Measurements from ENCODE around the gene SERGEF. TPM values are rescaled to one million over a fixed set of nuclear protein-coding genes. Genes with fewer than 3 reads are reported as not detected.

The SERGEF gene
- polyA plus RNA-seq, 3 donors: 18.0 to 22.1 (median 18.8) TPM

DNA sequence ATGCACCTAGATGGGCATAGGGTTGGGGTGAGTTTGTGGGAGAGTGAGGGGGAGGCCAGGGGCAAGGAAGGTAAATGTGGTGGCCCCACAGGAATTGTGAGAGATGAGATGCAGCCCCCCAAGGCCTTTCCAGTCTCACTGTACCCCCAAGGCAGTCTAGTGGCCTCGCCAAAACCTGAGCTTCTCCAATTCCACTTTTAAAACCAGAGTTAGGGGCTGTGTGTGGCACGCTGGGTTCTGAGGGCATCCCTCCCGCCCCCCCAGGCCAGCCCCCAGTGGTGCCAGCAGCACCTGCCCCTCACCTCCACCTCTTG is 237.9 kb downstream of the SERGEF start:
- no peak for DNase-seq (ENCODE audit: low read depth in 3 of 3, low spot score in 2 of 3)

DNA sequence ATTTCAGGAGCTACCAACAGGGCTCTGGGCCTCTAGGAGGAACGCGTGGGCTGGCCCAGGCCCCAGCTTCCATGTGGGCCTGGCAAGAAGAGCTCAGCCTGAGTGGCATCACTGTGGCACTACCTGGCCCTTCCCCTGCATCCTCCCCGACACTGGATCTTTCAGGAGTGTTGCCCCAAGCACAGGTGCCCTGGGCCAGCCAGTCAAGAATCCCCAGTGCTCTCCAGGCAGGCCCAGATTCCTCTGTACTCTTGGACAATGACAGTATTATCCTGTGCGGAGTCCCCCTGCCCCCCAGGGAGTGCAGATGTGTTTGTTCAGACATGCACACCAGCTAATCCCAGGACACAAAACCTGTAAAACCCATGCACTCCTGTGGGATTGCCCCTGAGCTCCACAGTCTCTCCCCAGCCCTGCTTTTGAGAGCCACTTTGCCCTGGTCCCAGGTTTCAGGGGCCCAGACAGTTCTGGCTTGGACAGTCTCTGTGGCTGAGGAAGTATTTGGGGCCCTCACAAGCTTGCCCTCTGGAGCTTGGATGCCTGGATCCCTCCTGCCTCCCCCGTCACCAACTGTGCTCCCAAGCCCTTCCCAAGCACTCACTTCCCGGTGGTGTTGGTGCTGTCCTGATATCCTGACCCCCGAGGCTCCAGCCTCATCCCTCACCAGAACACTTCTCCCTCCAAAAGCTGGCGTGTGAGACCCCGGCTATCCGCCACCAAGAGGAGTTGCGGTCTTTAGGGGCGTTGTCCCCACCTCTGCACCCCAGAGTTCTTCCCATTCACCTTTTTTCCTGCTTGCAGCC is 238.4 kb downstream of the SERGEF start:
- no peak for DNase-seq (ENCODE audit: low read depth in 3 of 3, low spot score in 2 of 3)

- DNase-seq (ENCODE audit: low read depth in 3 of 3, low spot score in 2 of 3): no peak
Measured at GRCh38 chr11:17773674-17774073, 239.2 kb downstream of the SERGEF start.

GRCh38 chr11:17772704-17773600 is 239.9 kb downstream of the SERGEF start:
- DNase-seq (ENCODE audit: low read depth in 3 of 3, low spot score in 2 of 3): no peak

GRCh38 chr11:17771841-17772401 is 240.9 kb downstream of the SERGEF start:
- DNase-seq (ENCODE audit: low read depth in 3 of 3, low spot score in 2 of 3): no peak

DNA sequence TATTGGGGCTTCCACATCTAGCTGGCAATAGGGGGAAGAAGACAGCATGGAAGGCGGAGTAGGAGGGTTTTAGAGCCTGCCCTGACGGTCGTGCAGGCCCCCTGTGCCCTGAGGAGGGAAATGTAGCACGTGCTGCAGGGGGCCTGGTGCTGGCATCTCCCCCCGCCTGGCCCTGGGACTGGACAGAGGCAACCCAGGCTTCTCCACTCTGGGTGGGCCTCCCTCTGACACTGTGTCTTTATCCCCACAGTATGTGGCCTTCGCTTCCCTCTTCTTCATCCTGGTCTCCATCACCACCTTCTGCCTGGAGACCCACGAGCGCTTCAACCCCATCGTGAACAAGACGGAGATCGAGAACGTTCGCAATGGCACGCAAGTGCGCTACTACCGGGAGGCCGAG is 241.4 kb downstream of the SERGEF start:
- no peak for DNase-seq (ENCODE audit: low read depth in 3 of 3, low spot score in 2 of 3)

- DNase-seq (ENCODE audit: low read depth in 3 of 3, low spot score in 2 of 3): no peak
Measured at GRCh38 chr11:17770917-17771316, 241.9 kb downstream of the SERGEF start.

- DNase-seq (ENCODE audit: low read depth in 3 of 3, low spot score in 2 of 3): no peak
Measured at GRCh38 chr11:17770048-17770652, 242.7 kb downstream of the SERGEF start.

GRCh38 chr11:17769218-17769617 is 243.6 kb downstream of the SERGEF start:
- DNase-seq (ENCODE audit: low read depth in 3 of 3, low spot score in 2 of 3): no peak

DNA sequence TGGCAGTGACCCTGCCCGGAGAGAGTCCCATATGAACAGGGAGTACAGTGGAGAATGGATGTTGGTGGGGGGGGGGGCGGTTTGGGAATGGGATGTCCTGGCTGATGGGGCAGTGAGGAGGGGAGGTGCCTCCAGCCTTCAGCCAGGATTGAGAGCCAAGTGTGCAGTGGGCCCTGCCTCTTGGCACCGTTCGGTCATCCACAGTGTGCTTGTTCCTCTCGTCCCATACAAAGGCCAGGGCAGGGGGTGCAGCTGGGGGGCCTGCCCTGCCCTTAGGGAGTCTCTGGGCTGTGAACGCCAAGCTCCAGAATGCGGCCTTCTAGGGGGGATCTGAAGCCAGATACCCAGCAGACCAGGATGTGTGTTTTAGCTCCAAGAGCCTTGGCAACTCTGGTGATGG is 244.3 kb downstream of the SERGEF start:
- no peak for DNase-seq (ENCODE audit: low read depth in 3 of 3, low spot score in 2 of 3)

DNA sequence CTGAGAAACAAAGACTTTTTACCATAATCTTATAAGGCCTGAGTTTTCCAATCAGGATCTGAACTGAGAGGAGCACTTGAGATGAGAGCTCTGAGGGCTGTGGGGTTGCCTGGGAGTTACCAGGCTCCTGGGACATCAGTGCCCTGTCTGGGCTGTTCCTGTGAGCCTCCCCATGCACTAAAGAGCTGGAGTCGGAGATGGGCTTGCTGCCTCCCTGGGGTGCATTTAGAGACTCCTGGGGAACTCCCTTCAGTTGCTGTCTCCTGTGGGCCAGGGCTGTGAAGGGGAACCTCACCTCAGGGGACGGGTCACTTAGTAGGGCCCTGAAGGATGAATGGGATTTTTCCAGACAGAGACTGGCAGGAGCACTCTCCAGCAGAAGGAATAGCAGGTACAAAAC is 244.9 kb downstream of the SERGEF start:
- no peak for DNase-seq (ENCODE audit: low read depth in 3 of 3, low spot score in 2 of 3)

DNA sequence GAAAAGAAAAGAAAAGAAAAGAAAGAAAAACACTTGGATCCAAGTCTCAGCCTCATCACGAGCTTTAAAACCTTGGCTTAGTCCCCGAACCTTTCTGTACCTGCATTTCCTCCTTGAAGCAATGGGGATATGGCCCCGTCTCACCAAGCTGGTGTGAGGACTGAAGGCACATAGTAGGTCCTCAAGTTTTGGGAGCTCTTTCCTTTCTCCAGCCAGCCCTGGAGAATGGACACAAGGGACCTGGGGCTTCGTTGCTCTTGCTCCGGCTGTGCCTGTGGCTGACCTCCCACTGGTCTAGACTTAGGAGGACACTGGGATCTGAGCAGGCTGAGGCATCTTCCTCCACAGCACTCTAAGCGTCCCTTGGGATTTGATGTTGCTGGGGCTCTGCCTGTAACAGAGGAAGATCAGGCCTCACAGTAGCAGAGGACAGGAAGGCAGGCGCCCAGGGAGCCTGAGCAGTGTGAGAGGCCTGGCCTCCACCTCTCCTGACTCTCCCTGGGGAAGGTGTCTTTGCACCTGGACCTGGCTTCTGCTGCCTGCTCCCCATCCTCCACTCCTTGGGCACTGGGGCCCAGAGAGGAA is 245.5 kb downstream of the SERGEF start:
- DNase-seq (ENCODE audit: low read depth in 3 of 3, low spot score in 2 of 3): no peak

GRCh38 chr11:17766590-17766989 is 246.3 kb downstream of the SERGEF start:
- DNase-seq (ENCODE audit: low read depth in 3 of 3, low spot score in 2 of 3): no peak

GRCh38 chr11:17766073-17766359 is 246.8 kb downstream of the SERGEF start:
- DNase-seq (ENCODE audit: low read depth in 3 of 3, low spot score in 2 of 3): no peak

DNA sequence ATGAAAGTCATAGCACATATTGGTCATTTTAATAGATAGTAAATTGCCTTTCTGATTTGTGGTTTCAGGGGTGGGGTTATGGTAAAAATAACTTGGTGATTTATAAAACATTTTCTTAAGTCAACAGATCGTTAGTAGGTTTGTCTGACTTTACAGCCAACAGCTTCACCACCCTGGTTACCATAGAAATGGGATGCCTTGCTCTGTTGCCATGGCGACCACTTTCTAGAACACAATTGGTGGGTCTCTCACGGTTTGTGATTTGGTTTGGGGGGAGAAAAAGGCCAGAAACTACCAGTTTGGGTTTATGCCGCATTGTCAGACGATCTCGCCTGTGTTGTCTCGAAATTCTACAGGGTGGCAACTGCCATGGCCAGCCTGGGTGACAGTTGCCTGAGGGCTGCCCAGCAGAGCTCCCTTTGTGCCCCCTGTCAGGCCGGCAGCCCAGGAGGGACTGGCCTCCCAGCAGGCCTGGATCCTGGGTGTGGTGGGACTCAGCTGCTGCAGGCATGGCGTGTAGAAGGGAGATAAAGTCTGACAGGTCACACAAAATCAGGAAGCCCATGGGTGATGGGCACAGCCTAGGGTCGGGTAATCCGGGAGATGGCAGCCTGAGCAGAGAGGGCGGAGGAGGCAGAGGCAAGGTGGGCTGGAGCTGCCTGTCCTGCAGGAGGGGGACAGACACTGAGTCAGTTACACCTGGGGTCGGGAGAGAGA is 247.3 kb downstream of the SERGEF start:
- DNase-seq (ENCODE audit: low read depth in 3 of 3, low spot score in 2 of 3): no peak

DNA sequence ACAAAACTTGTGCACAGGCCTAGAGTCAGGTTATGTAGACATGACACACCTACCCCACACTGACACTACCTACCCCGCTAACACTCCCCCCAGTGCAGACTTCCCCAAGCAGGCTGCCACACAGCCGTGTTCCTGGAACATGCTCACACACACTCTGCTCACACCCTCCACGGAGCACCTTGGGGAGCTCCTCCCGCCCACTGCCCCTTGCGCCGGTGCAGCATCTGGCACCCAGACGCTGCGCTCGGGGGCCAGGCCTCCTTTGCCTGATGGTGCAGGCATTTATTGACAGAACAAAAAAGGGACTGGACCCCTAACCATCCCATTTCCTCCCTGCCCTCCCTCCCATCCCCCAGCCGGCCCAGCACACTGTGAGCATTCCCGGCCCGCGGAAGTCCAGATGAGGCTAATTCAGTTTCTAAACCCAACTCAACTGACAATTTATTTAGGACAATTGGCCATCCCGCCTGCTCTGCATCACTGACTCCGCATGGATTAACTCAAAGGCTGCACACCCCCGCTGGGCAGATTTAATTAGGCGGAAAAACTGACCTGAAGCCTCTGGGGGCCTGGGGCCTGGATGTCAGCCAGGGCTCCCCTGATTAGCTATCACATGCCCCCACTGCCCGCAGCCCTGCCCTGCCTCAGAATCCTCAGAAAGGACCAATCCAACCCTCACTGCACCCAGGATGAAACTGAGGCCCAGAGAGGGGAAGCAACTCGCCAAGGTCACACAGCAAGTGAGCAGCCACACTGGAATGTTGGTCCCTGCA is 248.2 kb downstream of the SERGEF start:
- DNase-seq (ENCODE audit: low read depth in 3 of 3, low spot score in 2 of 3): no peak

DNA sequence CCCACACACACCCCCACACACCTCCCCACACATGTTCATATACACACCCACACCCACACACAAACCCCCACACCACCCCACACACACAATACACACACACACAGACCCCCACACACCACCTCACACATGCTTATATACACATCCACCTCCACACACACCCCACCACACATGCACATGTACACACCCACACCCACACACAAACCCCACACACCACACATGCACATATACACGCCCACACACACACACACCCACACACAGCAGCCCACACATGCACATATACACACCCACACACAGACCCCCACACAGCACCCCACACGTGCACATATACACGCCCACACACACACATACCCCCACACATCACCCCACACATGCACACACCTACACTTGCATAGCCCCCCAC is 249.1 kb downstream of the SERGEF start:
- DNase-seq (ENCODE audit: low read depth in 3 of 3, low spot score in 2 of 3): no peak

GRCh38 chr11:17763244-17763643 is 249.6 kb downstream of the SERGEF start:
- no peak for DNase-seq (ENCODE audit: low read depth in 3 of 3, low spot score in 2 of 3)

DNA sequence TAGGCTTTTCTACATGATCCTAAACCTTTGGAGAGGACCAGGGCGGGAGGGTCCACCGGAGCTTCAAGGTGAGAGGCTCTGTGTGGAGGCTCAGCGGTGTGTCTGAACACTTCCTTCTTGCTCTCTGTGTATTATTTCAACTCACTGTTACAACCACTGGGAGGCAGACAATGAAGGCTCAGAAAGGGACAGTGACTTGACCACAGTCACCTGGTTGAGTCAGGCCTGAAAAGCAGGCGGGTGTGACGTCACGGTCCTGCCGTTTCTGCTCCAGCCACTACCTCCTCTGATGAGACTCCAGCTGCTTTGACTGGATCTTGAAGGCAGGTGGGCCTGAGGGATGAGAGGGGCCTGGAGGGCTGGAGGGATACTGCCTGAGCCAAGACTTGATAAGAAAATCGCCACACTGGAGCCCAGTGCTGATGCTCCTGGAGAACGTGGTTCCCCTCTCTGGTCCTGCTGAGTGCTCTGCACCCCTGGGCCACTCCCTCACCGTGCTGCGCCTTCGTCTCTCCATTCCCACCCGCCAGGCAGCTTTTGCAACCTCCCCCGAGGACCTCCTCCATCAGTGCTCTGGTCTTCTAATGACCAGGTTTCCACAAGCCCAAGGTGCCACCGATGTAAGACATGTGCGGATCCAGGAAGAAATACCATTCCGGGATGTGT is 250.4 kb downstream of the SERGEF start:
- DNase-seq (ENCODE audit: low read depth in 3 of 3, low spot score in 2 of 3): no peak
